Transverse colon (tissue), 4 donors: ENCODE results near the gene CADPS2. TPM values are rescaled to one million over a fixed set of nuclear protein-coding genes. Genes with fewer than 3 reads are reported as not detected.

Source experiments
- DNase-seq: peaks from one replicate; pipeline ENCODE4 v3.0.0-alpha.2; 2019
- H3K27ac ChIP-seq, 4 donors: fragments of 200-600 bp; sonication (generic); 2 replicates each; pipeline ENCODE4 v1.5.1; 2016 to 2018; ENCODE audit warnings: inconsistent platforms in 4 of 4
- H3K27me3 ChIP-seq: fragments of 200-600 bp; sonication (generic); 2 replicates; pipeline ENCODE4 v1.5.1; 2017; ENCODE audit warnings: inconsistent platforms
- H3K36me3 ChIP-seq, 4 donors: fragments of 200-600 bp; sonication (generic); 2 replicates each; pipeline ENCODE4 v1.5.1; 2017 to 2019; ENCODE audit warnings: inconsistent platforms in 4 of 4
- H3K4me1 ChIP-seq, 4 donors: fragments of 200-600 bp; sonication (generic); 2 replicates each; pipeline ENCODE4 v1.5.1; 2017 to 2020; ENCODE audit warnings: inconsistent platforms in 4 of 4
- H3K4me3 ChIP-seq, 4 donors: fragments of 200-600 bp; sonication (generic); 1 replicate in 1 of 4; 2 replicates in 3 of 4; pipeline versions ENCODE4 v1.5.1 to v1.6.1; 2017 to 2019; ENCODE audit warnings: inconsistent platforms in 4 of 4
- H3K9me3 ChIP-seq, 2 donors: fragments of 200-600 bp; sonication (generic); 2 replicates each; pipeline ENCODE4 v1.5.1; 2017 to 2019; ENCODE audit warnings: inconsistent platforms in 2 of 2
- CTCF ChIP-seq, 5 experiments: fragments of 200-600 bp in 3 of 5; fragments of 450-650 bp in 2 of 5; sonication (generic) in 3 of 5; IDR thresholded peaks; 1 replicate in 2 of 5; 2 replicates in 3 of 5; pipeline ENCODE4 v1.5.1; 2016 to 2017; ENCODE audit warnings: antibody characterized with exemption in 5 of 5, inconsistent platforms in 3 of 5, mild to moderate bottlenecking in 2 of 5, moderate library complexity in 1 of 5
- EP300 ChIP-seq: sonication (generic); formaldehyde crosslinking; IDR thresholded peaks from one replicate; pipeline ENCODE4 v1.6.1; 2017; ENCODE audit warnings: antibody characterized with exemption, low read depth
- POLR2A ChIP-seq: fragments of 450-650 bp; IDR thresholded peaks from one replicate; pipeline ENCODE4 v1.6.1; 2016; ENCODE audit warnings: antibody characterized with exemption, mild to moderate bottlenecking, moderate library complexity
- POLR2AphosphoS5 ChIP-seq, 3 donors: sonication (generic); formaldehyde crosslinking; IDR thresholded peaks; one replicate each; pipeline ENCODE4 v1.6.1; 2016; ENCODE audit warnings: antibody characterized with exemption in 3 of 3
- WGBS, 2 donors: methylation state at CpG; one replicate each; pipeline ENCODE4 v1.1.5; 2018; ENCODE audit warnings: low coverage in 1 of 2; 5-methylcytosine and 5-hydroxymethylcytosine counted together
- in situ Hi-C, 4 donors: fragments of 200-750 bp; cut with MboI; loops; one replicate each; pipeline versions ENCODE4 v1.15.0 to v1.15.1; 2017; ENCODE audit warnings: low sequenced_read_pairs in 3 of 4, low pct_ligation_motif_present in 1 of 4, low pct_unique_long_range_greater_than_20kb in 1 of 4
- intact Hi-C: fragments of 100-400 bp; cut with DNase I; formaldehyde crosslinking; loops from one replicate; pipeline ENCODE4 v1.15.1; 2023; ENCODE audit warnings: low total_unique reads
- total RNA-seq, 4 donors: library from RNA; depleted of rRNA; stranded (reverse); fragments of >200 nt; gene quantifications; one replicate each; pipeline ENCODE4 v1.1.0, GENCODE V29; 2016

Gene CADPS2
- total RNA-seq, 4 donors from 2014 or later = 9.0 to 15.2 (median 12.6) TPM

GRCh38 chr7:122448893-122449589 is 437.2 kb downstream of the CADPS2 start:
- in situ Hi-C loops (no loop called here), intact Hi-C loops (no loop called here)
- Histone ChIP-seq H3K27me3 (no peaks in the 10 kb centered on the region), H3K36me3 (no peaks in the 10 kb centered on the region), H3K9me3 (no peaks in the 10 kb centered on the region), H3K4me3 (no peak overlapping the region), H3K4me1 (no peaks in the 10 kb centered on the region), H3K27ac (no peak overlapping the region)
- DNase-seq = no peak
- no peak for TF ChIP-seq EP300
- no peak for TF ChIP-seq CTCF (IDR thresholded peaks at IDR 0.05)
- TF ChIP-seq POLR2AphosphoS5 (IDR thresholded peaks at IDR 0.05) = no peak
- TF ChIP-seq POLR2A = no peak
- WGBS, 2 donors = 83 to 84% methylated on average over 3 to 5 of the region's 5 CpGs

GRCh38 chr7:122442929-122443328 is 443.3 kb downstream of the CADPS2 start:
- TF ChIP-seq POLR2AphosphoS5 (IDR thresholded peaks at IDR 0.05) (no peak), CTCF (IDR thresholded peaks at IDR 0.05) (no peak)
- intact Hi-C loops = no loop called here
- Histone ChIP-seq H3K27ac (no peak overlapping the region), H3K4me1 (no peaks in the 10 kb centered on the region), H3K27me3 (no peaks in the 10 kb centered on the region), H3K36me3 (no peaks in the 10 kb centered on the region), H3K9me3 (no peaks in the 10 kb centered on the region), H3K4me3 (no peak overlapping the region)
- in situ Hi-C loops = no loop called here
- DNase-seq = no peak
- WGBS, 2 donors = 53% methylated on average over 2 of the region's 2 CpGs

- no peak for DNase-seq
- WGBS, 2 donors = 86 to 94% methylated on average over 1 of the region's 1 CpG
- Histone ChIP-seq H3K27ac (no peak overlapping the region), H3K9me3 (no peaks in the 10 kb centered on the region), H3K36me3 (no peaks in the 10 kb centered on the region), H3K27me3 (no peaks in the 10 kb centered on the region), H3K4me3 (no peak overlapping the region), H3K4me1 (no peaks in the 10 kb centered on the region)
- in situ Hi-C loops = no loop called here
- intact Hi-C loops = no loop called here
- TF ChIP-seq POLR2A (no peak), POLR2AphosphoS5 (IDR thresholded peaks at IDR 0.05) (no peak), EP300 (no peak), CTCF (IDR thresholded peaks at IDR 0.05) (no peak)
Measured at GRCh38 chr7:122438492-122438891, 447.8 kb downstream of the CADPS2 start.

GRCh38 chr7:122438006-122438405 is 448.3 kb downstream of the CADPS2 start:
- no peak overlapping the region for H3K27ac ChIP-seq
- DNase-seq = no peak
- intact Hi-C loops (no loop called here), in situ Hi-C loops (no loop called here)
- H3K36me3 ChIP-seq = no peaks in the 10 kb centered on the region
- no peak for TF ChIP-seq POLR2A
- no peak for TF ChIP-seq CTCF (IDR thresholded peaks at IDR 0.05)
- no peak for TF ChIP-seq EP300
- no peak for TF ChIP-seq POLR2AphosphoS5 (IDR thresholded peaks at IDR 0.05)
- H3K4me3 ChIP-seq = no peak overlapping the region
- H3K4me1 ChIP-seq = no peaks in the 10 kb centered on the region
- 51 to 58% methylated on average over 2 to 3 of the region's 3 CpGs for WGBS, 2 donors
- H3K9me3 ChIP-seq = no peaks in the 10 kb centered on the region
- no peaks in the 10 kb centered on the region for H3K27me3 ChIP-seq
